SK-N-SH treated with all-trans-retinoic acid at 6 μM for 48 hours (cell line): ENCODE measurements around the gene UBE2E1.

Experiments used
- CREB5 ChIP-seq: fragments of 250-450 bp; sonication (Bioruptor Pico); IDR thresholded peaks from 2 replicates; pipeline ENCODE4 v1.5.1; 2020; ENCODE audit warnings: low read depth, mild to moderate bottlenecking, moderate library complexity
- ESRRG ChIP-seq: fragments of 250-450 bp; sonication (Bioruptor Pico); IDR thresholded peaks from 2 replicates; pipeline ENCODE4 v1.6.1; 2021; ENCODE audit warnings: mild to moderate bottlenecking
- PATZ1 ChIP-seq: fragments of 250-450 bp; sonication (Bioruptor Pico); IDR thresholded peaks from 2 replicates; pipeline ENCODE4 v1.8.0; 2020; ENCODE audit warnings: mild to moderate bottlenecking, moderate library complexity, borderline replicate concordance
- PPARA ChIP-seq: fragments of 250-450 bp; sonication (Bioruptor Pico); IDR thresholded peaks from 2 replicates; pipeline ENCODE4 v1.5.0; 2020; ENCODE audit warnings: mild to moderate bottlenecking, borderline replicate concordance
- RARB ChIP-seq: fragments of 250-450 bp; sonication (Bioruptor Pico); IDR thresholded peaks from 2 replicates; pipeline ENCODE4 v1.8.0; 2021; ENCODE audit warnings: mild to moderate bottlenecking, moderate library complexity
- SNAI2 ChIP-seq: fragments of 250-450 bp; sonication (Bioruptor Pico); IDR thresholded peaks from 2 replicates; pipeline ENCODE4 v1.5.0; 2020; ENCODE audit warnings: mild to moderate bottlenecking, moderate library complexity
- TOX ChIP-seq: fragments of 250-450 bp; sonication (Bioruptor Pico); IDR thresholded peaks from 2 replicates; pipeline ENCODE4 v1.8.0; 2021; ENCODE audit warnings: mild to moderate bottlenecking, moderate library complexity, borderline replicate concordance
- TSHZ2 ChIP-seq: fragments of 250-450 bp; sonication (Bioruptor Pico); IDR thresholded peaks from 2 replicates; pipeline ENCODE4 v1.5.0; 2020; ENCODE audit warnings: mild to moderate bottlenecking, moderate library complexity
- ZFP3 ChIP-seq: fragments of 250-450 bp; sonication (Bioruptor Pico); IDR thresholded peaks from 2 replicates; pipeline ENCODE4 v1.5.0; 2020; ENCODE audit warnings: mild to moderate bottlenecking, moderate library complexity
- ZNF8 ChIP-seq: fragments of 450-650 bp; formaldehyde crosslinking; IDR thresholded peaks from 2 replicates; pipeline ENCODE4 v1.5.0; 2020; ENCODE audit warnings: mild to moderate bottlenecking, moderate library complexity

GRCh38 chr3:23840521-23840920, 34.8 kb downstream of the UBE2E1 start:
- TF ChIP-seq RARB (CRISPR knock-in tag) (no peak), PPARA (no peak), SNAI2 (CRISPR knock-in tag) (no peak), TSHZ2 (CRISPR knock-in tag) (no peak), TOX (CRISPR knock-in tag) (no peak), CREB5 (CRISPR knock-in tag) (no peak), ZFP3 (CRISPR knock-in tag) (no peak), PATZ1 (CRISPR knock-in tag) (no peak), ZNF8 (CRISPR knock-in tag) (no peak), ESRRG (CRISPR knock-in tag) (no peak)
